K562 (cell line): Measurements from ENCODE around the gene EIF4E2. TPM values are rescaled to one million over a fixed set of nuclear protein-coding genes. Genes with fewer than 3 reads are reported as not detected.

Experiments
- ATAC-seq: fragments of 200-7000 bp; cut with Tn5 transposase; 3 replicates; pipeline ENCODE4 v1.9.1; 2020; ENCODE audit warnings: moderate library complexity
- BruUV-seq: library from RNA; stranded (reverse); fragments of 400-500 nt; replicated peaks from 2 replicates; lab custom pipeline; 2021; lab: Mats Ljungman, UMichigan
- CTCF ChIA-PET: fragments of 300-600 bp; formaldehyde crosslinking; extraction: SDS; loops from one replicate; lab custom pipeline; 2021; ENCODE audit warnings: low intra/inter-chr PET ratio; lab: Yijun Ruan, JAX
- POLR2A ChIA-PET: fragments of 300-600, 350-650 bp; sonication (Branson Sonifier 250); formaldehyde crosslinking; extraction: SDS; loops from one replicate; lab custom pipeline; 2021; ENCODE audit warnings: antibody characterized with exemption, inconsistent platforms; lab: Yijun Ruan, JAX
- DNase-seq, 4 experiments: peaks; one replicate each; pipeline versions ENCODE4 v3.0.0 to v3.0.0-alpha.2; 2011 to 2018; ENCODE audit warnings: low spot score in 3 of 4, mixed read lengths in 3 of 4; ENCODE audit errors: extremely low read depth in 1 of 4
- FAIRE-seq: peaks from 2 replicates; lab custom pipeline; 2011; peaks lifted over from hg19 to GRCh38; lab: Jason Lieb, UNC
- H2AFZ ChIP-seq: 2 replicates; pipeline ENCODE4 v1.6.0; 2011; ENCODE audit warnings: low read depth, low read length, control low read depth, inconsistent platforms
- H3K27ac ChIP-seq: fragments of 200-600 bp; 3 replicates; pipeline ENCODE4 v1.8.0; 2011; ENCODE audit warnings: low read depth, mild to moderate bottlenecking, control low read depth, inconsistent platforms, low read length, moderate library complexity, mixed read lengths; ENCODE audit errors: extremely low read depth
- H3K27me3 ChIP-seq, 2 experiments: fragments of 300-600 bp in 1 of 2; 2 replicates in 1 of 2; 3 replicates in 1 of 2; pipeline versions ENCODE4 v1.6.0 to v1.8.0; 2011; ENCODE audit warnings: inconsistent platforms in 2 of 2, low read length in 2 of 2, mild to moderate bottlenecking in 1 of 2, mixed read lengths in 1 of 2, moderate library complexity in 1 of 2; ENCODE audit not compliant: control insufficient read depth in 2 of 2, insufficient read depth in 2 of 2
- H3K36me3 ChIP-seq: fragments of 300-600 bp; 3 replicates; pipeline ENCODE4 v1.8.0; 2011; ENCODE audit warnings: mild to moderate bottlenecking, low read length, inconsistent platforms; ENCODE audit not compliant: control insufficient read depth, insufficient read depth
- H3K4me1 ChIP-seq, 2 experiments: fragments of 200-600 bp in 1 of 2; replicated peaks in 1 of 2; 2 replicates in 1 of 2; 3 replicates in 1 of 2; pipeline versions ENCODE4 v1.5.1 to v1.8.0; 2011; ENCODE audit warnings: inconsistent platforms in 2 of 2, low read length in 2 of 2, mild to moderate bottlenecking in 1 of 2, mixed read lengths in 1 of 2, moderate library complexity in 1 of 2; ENCODE audit not compliant: control insufficient read depth in 2 of 2, insufficient read depth in 2 of 2
- H3K4me2 ChIP-seq: 2 replicates; pipeline ENCODE4 v1.6.1; 2011; ENCODE audit warnings: low read length, control low read depth, inconsistent platforms, mixed read lengths; ENCODE audit not compliant: insufficient read depth
- H3K4me3 ChIP-seq: fragments of 200-600 bp; sonication (generic), shearing (Covaris generic); 2 replicates; pipeline ENCODE4 v1.5.1; 2016; ENCODE audit warnings: control low read depth, inconsistent platforms
- H3K79me2 ChIP-seq: fragments of 200-600 bp; 3 replicates; pipeline ENCODE4 v1.8.0; 2011; ENCODE audit warnings: low read length, inconsistent platforms; ENCODE audit not compliant: control insufficient read depth, insufficient read depth
- H3K9ac ChIP-seq, 2 experiments: 2 replicates each; pipeline versions ENCODE4 v1.6.0 to v1.6.1; 2011; ENCODE audit warnings: low read depth in 2 of 2, low read length in 2 of 2, control low read depth in 1 of 2, inconsistent platforms in 1 of 2, mild to moderate bottlenecking in 1 of 2, mixed read lengths in 1 of 2; ENCODE audit not compliant: insufficient read depth in 1 of 2
- H3K9me1 ChIP-seq: one replicate; pipeline ENCODE4 v1.6.0; 2011; ENCODE audit warnings: inconsistent platforms, mild to moderate bottlenecking, low read length, moderate library complexity; ENCODE audit not compliant: control insufficient read depth, insufficient read depth
- H3K9me3 ChIP-seq: replicated peaks from 2 replicates; pipeline ENCODE4 v1.5.1; 2011; ENCODE audit warnings: low read depth, low read length, inconsistent platforms; ENCODE audit not compliant: control insufficient read depth, insufficient read depth
- H4K20me1 ChIP-seq: replicated peaks from 2 replicates; pipeline ENCODE4 v1.6.1; 2011; ENCODE audit warnings: low read length, inconsistent platforms, mixed read lengths; ENCODE audit not compliant: control insufficient read depth, insufficient read depth
- AFF1 ChIP-seq, 2 experiments: fragments of 450-650 bp; IDR thresholded peaks; 2 replicates each; pipeline ENCODE4 v1.6.1; 2018; ENCODE audit warnings: mild to moderate bottlenecking in 2 of 2, low read depth in 1 of 2; ENCODE audit not compliant: partially characterized antibody in 2 of 2
- BCL6 ChIP-seq: fragments of 250-450 bp; sonication (Bioruptor Pico); IDR thresholded peaks from 2 replicates; pipeline ENCODE4 v1.4.0; 2020
- CAMTA2 ChIP-seq: fragments of 250-450 bp; sonication (Bioruptor Pico); conservative IDR thresholded peaks from 2 replicates; pipeline ENCODE4 v1.5.1; 2022
- CCAR2 ChIP-seq: fragments of 200-400 bp; formaldehyde crosslinking; IDR thresholded peaks from 2 replicates; pipeline ENCODE4 v1.6.1; 2017; ENCODE audit warnings: mild to moderate bottlenecking, low read depth, low read length
- FOXP1 ChIP-seq: sonication (generic); formaldehyde crosslinking; IDR thresholded peaks from 2 replicates; pipeline ENCODE4 v1.8.0; 2022; ENCODE audit warnings: mild to moderate bottlenecking, missing genetic modification reagents
- GABPA ChIP-seq: fragments of 200-800 bp; sonication (Bioruptor generic); conservative IDR thresholded peaks from 2 replicates; pipeline ENCODE4 v1.6.1; 2016; ENCODE audit warnings: low read depth, missing genetic modification characterization, missing compliant biosample characterization
- HNRNPL ChIP-seq: fragments of 200-400 bp; formaldehyde crosslinking; IDR thresholded peaks from 2 replicates; pipeline ENCODE4 v1.6.1; 2017; ENCODE audit warnings: low read depth, mild to moderate bottlenecking, low read length
- HNRNPUL1 ChIP-seq: fragments of 200-400 bp; formaldehyde crosslinking; IDR thresholded peaks from 2 replicates; pipeline ENCODE4 v1.6.1; 2017; ENCODE audit warnings: low read length
- RFX1 ChIP-seq: fragments of 450-650 bp; IDR thresholded peaks from 2 replicates; pipeline ENCODE4 v1.6.1; 2016; ENCODE audit warnings: mild to moderate bottlenecking, moderate library complexity
- SMAD4 ChIP-seq: fragments of 250-450 bp; sonication (Bioruptor Pico); conservative IDR thresholded peaks from 2 replicates; pipeline ENCODE4 v1.8.0; 2021; ENCODE audit warnings: inconsistent platforms, mild to moderate bottlenecking, moderate library complexity
- SMARCA4 ChIP-seq: fragments of 450-650 bp; IDR thresholded peaks from 2 replicates; pipeline ENCODE4 v1.6.1; 2016
- TBP ChIP-seq: optimal IDR thresholded peaks from 2 replicates; pipeline ENCODE3; 2011; ENCODE audit warnings: low read depth, low read length, improper control_type of control experiment
- ZNF354B ChIP-seq: fragments of 250-450 bp; sonication (Bioruptor Pico); IDR thresholded peaks from 2 replicates; pipeline ENCODE4 v1.4.0; 2020
- ZNF449 ChIP-seq: fragments of 250-450 bp; sonication (Bioruptor Pico); IDR thresholded peaks from 2 replicates; pipeline ENCODE4 v1.8.0; 2022; ENCODE audit warnings: moderate library complexity, mild to moderate bottlenecking, inconsistent platforms
- ZSCAN32 ChIP-seq: fragments of 450-650 bp; formaldehyde crosslinking; IDR thresholded peaks from 2 replicates; pipeline ENCODE4 v1.4.0; 2020; ENCODE audit warnings: mild to moderate bottlenecking, moderate library complexity
- whole genome bisulfite sequencing: fragments of 100-300 bp; shearing (Covaris generic); methylation state at CpG from one replicate; pipeline ENCODE4 v1.1.6; 2016; ENCODE audit warnings: low coverage, mixed read lengths; ENCODE audit not compliant: insufficient coverage; ENCODE audit errors: missing lambda C conversion rate; 5-methylcytosine and 5-hydroxymethylcytosine counted together
- in situ Hi-C: fragments of 300-500 bp; cut with MboI; formaldehyde crosslinking; loops from 4 replicates; pipeline ENCODE4 v1.15.0; 2018; ENCODE audit warnings: inconsistent platforms, mixed read lengths
- intact Hi-C: fragments of 100-400 bp; cut with micrococcal nuclease; formaldehyde crosslinking; loops from 2 replicates; pipeline ENCODE4 v1.14.2; 2022
- polyA plus RNA-seq, 8 experiments: library from polyadenylated mRNA; depleted of rRNA in 4 of 8; stranded (reverse) in 5 of 8; unstranded in 3 of 8; fragments of >200 nt; fragmentation: Nextera tagmentation in 2 of 8; fragmentation: Illumina TruSeq in 1 of 8; extraction: Ambion mirVana in 2 of 8; extraction: Trizol in 1 of 8; gene quantifications; 2 replicates each; pipeline versions ENCODE4 v1.2.1 to v1.2.3, GENCODE V29; 2011 to 2014; ENCODE audit warnings: inconsistent platforms in 1 of 8, missing spikeins in 1 of 8
- total RNA-seq, 7 experiments: library from RNA; depleted of rRNA in 6 of 7; stranded (reverse); fragments of >200 nt in 6 of 7; fragmentation: Illumina TruSeq in 2 of 7; extraction: Trizol in 2 of 7; gene quantifications; 2 replicates each; pipeline versions ENCODE4 v1.2.1 to v1.2.3, GENCODE V29; 2011 to 2021; ENCODE audit warnings: low replicate concordance in 1 of 7
- TF ChIP-seq, protein P1 (sequence below): fragments of 450-650 bp; formaldehyde crosslinking; IDR thresholded peaks from 2 replicates; pipeline ENCODE4 v1.4.0; 2020; ENCODE audit warnings: mild to moderate bottlenecking
- TF ChIP-seq, protein P2 (sequence below): fragments of 450-650 bp; IDR thresholded peaks from 2 replicates; pipeline ENCODE4 v1.6.1; 2016; ENCODE audit warnings: antibody characterized with exemption

EIF4E2 gene
- total and polyA plus RNA-seq, 9 of the 15 experiments (the other 6 are each of a cell fraction or from before 2014, with no cell fraction given): 33.9 to 169 (median 77.5) TPM

DNA sequence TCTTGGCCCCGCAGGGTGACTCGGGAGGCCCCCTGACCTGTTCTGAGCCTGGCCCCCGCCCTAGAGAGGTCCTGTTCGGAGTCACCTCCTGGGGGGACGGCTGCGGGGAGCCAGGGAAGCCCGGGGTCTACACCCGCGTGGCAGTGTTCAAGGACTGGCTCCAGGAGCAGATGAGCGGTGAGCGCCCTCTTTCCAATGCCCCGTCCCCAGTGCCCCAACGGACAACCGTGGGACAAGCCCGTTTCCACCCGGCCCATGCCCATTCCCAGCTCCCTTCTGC, 27.1 kb upstream of the EIF4E2 start:
- intact Hi-C loops: loop anchor here (5.0 kb wide), 3 partner anchors 76 to 286 kb away; no protein-coding TSS in a partner anchor
- no peak overlapping the region for H3K4me2 ChIP-seq
- ATAC-seq (no peak), DNase-seq (no peak), FAIRE-seq (no peak)
- no peaks in the 10 kb centered on the region for H3K9me3 ChIP-seq
- H3K4me3 ChIP-seq: no peak overlapping the region
- no peaks in the 10 kb centered on the region for H3K79me2 ChIP-seq
- in situ Hi-C loops: no loop called here
- no peak overlapping the region for H2AFZ ChIP-seq
- no peak overlapping the region for H3K27ac ChIP-seq
- POLR2A ChIA-PET: no interaction called here
- H4K20me1 ChIP-seq: no peaks in the 10 kb centered on the region
- no peaks in the 10 kb centered on the region for H3K9me1 ChIP-seq
- peaks cover 0 to 52% of the 10 kb centered on the region in 2 experiments; a peak in 3 of 5 replicates for H3K27me3 ChIP-seq
- no peak overlapping the region for H3K9ac ChIP-seq
- no TSS peak for BruUV-seq
- no peaks in the 10 kb centered on the region for H3K36me3 ChIP-seq
- TF ChIP-seq RFX1: no peak
- TF ChIP-seq ZNF449 (CRISPR knock-in tag): no peak
- no peak for TF ChIP-seq AFF1 (IDR thresholded peaks at IDR 0.05; ENCODE audit: low read depth in 1 of 2, partially characterized antibody in 2 of 2)
- TF ChIP-seq HNRNPL: no peak
- no peak for TF ChIP-seq ZNF354B
- TF ChIP-seq SMARCA4: no peak
- no peak for TF ChIP-seq CAMTA2 (CRISPR knock-in tag)
- TF ChIP-seq SMAD4 (CRISPR knock-in tag): no peak
- TF ChIP-seq, protein P1, sequence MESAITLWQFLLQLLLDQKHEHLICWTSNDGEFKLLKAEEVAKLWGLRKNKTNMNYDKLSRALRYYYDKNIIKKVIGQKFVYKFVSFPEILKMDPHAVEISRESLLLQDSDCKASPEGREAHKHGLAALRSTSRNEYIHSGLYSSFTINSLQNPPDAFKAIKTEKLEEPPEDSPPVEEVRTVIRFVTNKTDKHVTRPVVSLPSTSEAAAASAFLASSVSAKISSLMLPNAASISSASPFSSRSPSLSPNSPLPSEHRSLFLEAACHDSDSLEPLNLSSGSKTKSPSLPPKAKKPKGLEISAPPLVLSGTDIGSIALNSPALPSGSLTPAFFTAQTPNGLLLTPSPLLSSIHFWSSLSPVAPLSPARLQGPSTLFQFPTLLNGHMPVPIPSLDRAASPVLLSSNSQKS (CRISPR knock-in tag): no peak
- no peak for TF ChIP-seq ZSCAN32 (CRISPR knock-in tag)
- TF ChIP-seq FOXP1 (CRISPR knock-in tag): no peak
- TF ChIP-seq, protein P2, sequence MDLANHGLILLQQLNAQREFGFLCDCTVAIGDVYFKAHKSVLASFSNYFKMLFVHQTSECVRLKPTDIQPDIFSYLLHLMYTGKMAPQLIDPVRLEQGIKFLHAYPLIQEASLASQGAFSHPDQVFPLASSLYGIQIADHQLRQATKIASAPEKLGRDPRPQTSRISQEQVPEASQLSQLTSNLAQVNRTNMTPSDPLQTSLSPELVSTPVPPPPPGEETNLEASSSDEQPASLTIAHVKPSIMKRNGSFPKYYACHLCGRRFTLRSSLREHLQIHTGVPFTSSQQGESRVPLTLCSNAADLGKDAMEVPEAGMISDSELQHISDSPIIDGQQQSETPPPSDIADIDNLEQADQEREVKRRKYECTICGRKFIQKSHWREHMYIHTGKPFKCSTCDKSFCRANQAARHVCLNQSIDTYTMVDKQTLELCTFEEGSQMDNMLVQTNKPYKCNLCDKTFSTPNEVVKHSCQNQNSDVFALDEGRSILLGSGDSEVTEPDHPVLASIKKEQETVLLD: no peak
- TF ChIP-seq CCAR2: no peak
- TF ChIP-seq GABPA: no peak
- TF ChIP-seq TBP: no peak
- TF ChIP-seq BCL6 (CRISPR knock-in tag): no peak
- no peak for TF ChIP-seq HNRNPUL1
- WGBS: 25% methylated on average over 5 of the region's 16 CpGs
- CTCF ChIA-PET: no interaction called here
- H3K4me1 ChIP-seq: peaks cover 0 to 27% of the 10 kb centered on the region in 2 experiments; a peak in 2 of 5 replicates
